ENCODE results near the gene KCNAB2. TPM values are rescaled to one million over a fixed set of nuclear protein-coding genes. Genes with fewer than 3 reads are reported as not detected.

Gene KCNAB2
- total and polyA plus RNA-seq, 2 donors (not counting 1 experiment from before 2014, with no cell fraction given), result 90.7 to 143 TPM

- 86% methylated on average over 3 of the region's 12 CpGs for WGBS (ENCODE audit: insufficient coverage)
- no peak overlapping the region for H3K9ac ChIP-seq (ENCODE audit: low read length)
- Mint-ChIP-seq H3K4me1 (no peaks in the 10 kb centered on the region), H3K9me3 (ENCODE audit: insufficient read depth) (no peaks in the 10 kb centered on the region), H3K27ac (no peak overlapping the region), H3K4me3 (no peak overlapping the region), H3K27me3 (no peaks in the 10 kb centered on the region)
- intact Hi-C loops (cut with micrococcal nuclease), result no loop called here
- H3K79me2 ChIP-seq (ENCODE audit: control insufficient read depth, insufficient read depth, low read length), result no peaks in the 10 kb centered on the region
- no peak for TF ChIP-seq EZH2 (IDR thresholded peaks at IDR 0.05; ENCODE audit: borderline replicate concordance, insufficient read depth, low read depth, low read length, poor library complexity, severe bottlenecking)
- no peak for TF ChIP-seq CTCF (IDR thresholded peaks at IDR 0.05)
- H3K4me2 ChIP-seq (replicated peaks; ENCODE audit: low read depth, low read length, poor library complexity, severe bottlenecking), result no peak overlapping the region
- DNase-seq (no peak), ATAC-seq (ENCODE audit: low read depth) (no peak)
- no peak overlapping the region for H2AFZ ChIP-seq (ENCODE audit: insufficient read depth, low read depth, low read length, poor library complexity, severe bottlenecking)
- H3K9me3 ChIP-seq (ENCODE audit: control extremely low read depth in 1 of 3, control insufficient read depth in 2 of 3, insufficient read depth in 1 of 3, low read length in 2 of 3), result no peaks in the 10 kb centered on the region
- no peaks in the 10 kb centered on the region for H3K27me3 ChIP-seq (replicated peaks in 1 of 4; ENCODE audit: control extremely low read depth in 1 of 4, control insufficient read depth in 3 of 4, insufficient read depth in 4 of 4, low read length in 3 of 4)
- H3K4me1 ChIP-seq (ENCODE audit: control insufficient read depth in 2 of 2, insufficient read depth in 2 of 2, low read length in 2 of 2), result no peaks in the 10 kb centered on the region
- H4K20me1 ChIP-seq (ENCODE audit: control insufficient read depth, insufficient read depth, low read length, poor library complexity, severe bottlenecking), result peaks cover 23% of the 10 kb centered on the region
- peaks cover 0 to 48% of the 10 kb centered on the region in 2 experiments for H3K36me3 ChIP-seq (replicated peaks in 1 of 2; ENCODE audit: control extremely low read depth in 1 of 2, control insufficient read depth in 1 of 2, extremely low read depth in 1 of 2, insufficient read depth in 2 of 2, low read length in 1 of 2)
- POLR2A ChIA-PET, result no interaction called here
- no peak overlapping the region for H3K4me3 ChIP-seq (ENCODE audit: control extremely low read depth in 1 of 5, extremely low read depth in 1 of 5, insufficient read depth in 1 of 5, low read depth in 2 of 5, low read length in 4 of 5)
- H3K27ac ChIP-seq (ENCODE audit: low read length in 2 of 2), result no peak overlapping the region
- CTCF ChIA-PET, result no interaction called here
These were observed 34.8 kb downstream of the KCNAB2 start for GRCh38 chr1:6080469-6080868.

DNA sequence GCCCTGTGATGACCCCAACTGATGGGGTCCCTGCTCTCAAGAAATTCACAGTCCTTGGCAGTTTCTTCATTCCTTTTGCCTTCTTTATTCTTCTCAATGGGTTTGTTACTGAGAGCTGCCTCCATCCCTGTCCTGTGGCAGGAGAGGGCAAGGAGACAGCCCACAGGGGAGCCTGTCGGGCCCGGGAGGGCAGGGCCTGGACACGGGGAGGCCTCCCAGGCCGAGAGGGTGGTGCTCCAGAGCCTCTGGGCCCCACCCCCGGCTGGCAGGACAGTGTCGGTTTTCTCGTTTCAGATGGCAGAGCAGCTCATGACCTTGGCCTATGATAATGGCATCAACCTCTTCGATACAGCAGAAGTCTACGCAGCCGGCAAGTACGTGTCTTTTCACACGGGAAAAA, 36.2 kb downstream of the KCNAB2 start:
- intact Hi-C loops (cut with micrococcal nuclease), result no loop called here
- DNase-seq, result no peak
- no peaks in the 10 kb centered on the region for H3K4me1 Mint-ChIP-seq
- H4K20me1 ChIP-seq (ENCODE audit: control insufficient read depth, insufficient read depth, low read length, poor library complexity, severe bottlenecking), result peaks cover 23% of the 10 kb centered on the region
- no peaks in the 10 kb centered on the region for H3K4me1 ChIP-seq (ENCODE audit: control insufficient read depth in 2 of 2, insufficient read depth in 2 of 2, low read length in 2 of 2)
- ChIA-PET CTCF (no interaction called here), POLR2A (no interaction called here)
- no peaks in the 10 kb centered on the region for H3K27me3 Mint-ChIP-seq
- no peak for ATAC-seq (ENCODE audit: low read depth)
- H3K9ac ChIP-seq (ENCODE audit: low read length), result no peak overlapping the region
- no peaks in the 10 kb centered on the region for H3K9me3 ChIP-seq (ENCODE audit: control extremely low read depth in 1 of 3, control insufficient read depth in 2 of 3, insufficient read depth in 1 of 3, low read length in 2 of 3)
- H3K79me2 ChIP-seq (ENCODE audit: control insufficient read depth, insufficient read depth, low read length), result no peaks in the 10 kb centered on the region
- H3K27me3 ChIP-seq (replicated peaks in 1 of 4; ENCODE audit: control extremely low read depth in 1 of 4, control insufficient read depth in 3 of 4, insufficient read depth in 4 of 4, low read length in 3 of 4), result no peaks in the 10 kb centered on the region
- H3K9me3 Mint-ChIP-seq (ENCODE audit: insufficient read depth), result no peaks in the 10 kb centered on the region
- no peak overlapping the region for H3K4me3 ChIP-seq (ENCODE audit: control extremely low read depth in 1 of 5, extremely low read depth in 1 of 5, insufficient read depth in 1 of 5, low read depth in 2 of 5, low read length in 4 of 5)
- 94% methylated on average over 12 of the region's 12 CpGs for WGBS (ENCODE audit: insufficient coverage)
- peaks cover 0 to 38% of the 10 kb centered on the region in 2 experiments for H3K36me3 ChIP-seq (replicated peaks in 1 of 2; ENCODE audit: control extremely low read depth in 1 of 2, control insufficient read depth in 1 of 2, extremely low read depth in 1 of 2, insufficient read depth in 2 of 2, low read length in 1 of 2)
- no peak overlapping the region for H3K4me3 Mint-ChIP-seq
- H2AFZ ChIP-seq (ENCODE audit: insufficient read depth, low read depth, low read length, poor library complexity, severe bottlenecking), result no peak overlapping the region
- H3K27ac Mint-ChIP-seq, result no peak overlapping the region
- TF ChIP-seq EZH2 (IDR thresholded peaks at IDR 0.05; ENCODE audit: borderline replicate concordance, insufficient read depth, low read depth, low read length, poor library complexity, severe bottlenecking) (no peak), CTCF (IDR thresholded peaks at IDR 0.05) (no peak)
- H3K27ac ChIP-seq (ENCODE audit: low read length in 2 of 2), result no peak overlapping the region
- no peak overlapping the region for H3K4me2 ChIP-seq (replicated peaks; ENCODE audit: low read depth, low read length, poor library complexity, severe bottlenecking)
